Subcutaneous abdominal adipose tissue (tissue), 5 donors: ENCODE measurements around the gene RPRD1B.

Experiments
- H3K27ac ChIP-seq: one replicate; pipeline ENCODE4 v1.7.0; 2013; ENCODE audit warnings: low read depth, mild to moderate bottlenecking, inconsistent platforms, low read length, moderate library complexity
- H3K27me3 ChIP-seq, 5 donors: one replicate each; pipeline ENCODE4 v1.7.0; 2013; ENCODE audit warnings: low read length in 5 of 5, inconsistent platforms in 1 of 5; ENCODE audit not compliant: control insufficient read depth in 5 of 5, insufficient read depth in 4 of 5
- H3K36me3 ChIP-seq, 5 donors: one replicate each; pipeline ENCODE4 v1.7.0; 2013; ENCODE audit warnings: low read length in 5 of 5; ENCODE audit not compliant: control insufficient read depth in 5 of 5, insufficient read depth in 5 of 5
- H3K4me1 ChIP-seq, 5 donors: one replicate each; pipeline ENCODE4 v1.7.0; 2013; ENCODE audit warnings: low read length in 5 of 5, mild to moderate bottlenecking in 3 of 5, moderate library complexity in 1 of 5; ENCODE audit not compliant: control insufficient read depth in 5 of 5, insufficient read depth in 5 of 5
- H3K4me3 ChIP-seq, 5 donors: one replicate each; pipeline ENCODE4 v1.7.0; 2013; ENCODE audit warnings: low read length in 5 of 5, low read depth in 1 of 5
- H3K9ac ChIP-seq, 5 donors: one replicate each; pipeline ENCODE4 v1.7.0; 2013; ENCODE audit warnings: low read length in 5 of 5, mild to moderate bottlenecking in 4 of 5, moderate library complexity in 3 of 5
- H3K9me3 ChIP-seq, 5 donors: one replicate each; pipeline ENCODE4 v1.7.0; 2013; ENCODE audit warnings: low read length in 5 of 5; ENCODE audit not compliant: control insufficient read depth in 5 of 5
- donor health status: healthy.
- donor health status: healthy.
- donor health status: healthy.
- donor health status: healthy.
- donor health status: healthy.

Gene RPRD1B

GRCh38 chr20:38138086-38138778, 104.7 kb downstream of the RPRD1B start:
- peaks cover 0 to 21% (median 5%) of the 10 kb centered on the region in 5 donors for H3K36me3 ChIP-seq
- H3K4me1 ChIP-seq = peaks cover 0 to 31% (median 5%) of the 10 kb centered on the region in 5 donors
- H3K9me3 ChIP-seq = no peaks in the 10 kb centered on the region
- no peak overlapping the region for H3K9ac ChIP-seq
- H3K27me3 ChIP-seq = no peaks in the 10 kb centered on the region
- no peak overlapping the region for H3K27ac ChIP-seq
- H3K4me3 ChIP-seq = no peak overlapping the region

GRCh38 chr20:38139156-38139912, 105.8 kb downstream of the RPRD1B start:
- Histone ChIP-seq H3K4me1 (peaks cover 4 to 36% (median 12%) of the 10 kb centered on the region in 5 donors), H3K36me3 (peaks cover 0 to 21% (median 5%) of the 10 kb centered on the region in 5 donors), H3K27ac (no peak overlapping the region), H3K4me3 (no peak overlapping the region), H3K9ac (no peak overlapping the region), H3K27me3 (no peaks in the 10 kb centered on the region), H3K9me3 (no peaks in the 10 kb centered on the region)

GRCh38 chr20:38139977-38140753, 106.6 kb downstream of the RPRD1B start:
- Histone ChIP-seq H3K36me3 (peaks cover 0 to 21% (median 5%) of the 10 kb centered on the region in 5 donors), H3K9me3 (no peaks in the 10 kb centered on the region), H3K27ac (no peak overlapping the region), H3K4me3 (no peak overlapping the region), H3K9ac (no peak overlapping the region), H3K4me1 (peaks cover 8 to 35% (median 21%) of the 10 kb centered on the region in 5 donors), H3K27me3 (no peaks in the 10 kb centered on the region)

- no peak overlapping the region for H3K4me3 ChIP-seq
- H3K27me3 ChIP-seq = no peaks in the 10 kb centered on the region
- H3K9me3 ChIP-seq = no peaks in the 10 kb centered on the region
- no peak overlapping the region for H3K9ac ChIP-seq
- peaks cover 8 to 30% (median 20%) of the 10 kb centered on the region in 5 donors for H3K4me1 ChIP-seq
- peaks cover 0 to 23% (median 8%) of the 10 kb centered on the region in 5 donors for H3K36me3 ChIP-seq
- no peak overlapping the region for H3K27ac ChIP-seq
Observed at GRCh38 chr20:38141204-38141888, 107.8 kb downstream of the RPRD1B start.
